ENCODE data around the gene MON1A. TPM values are rescaled to one million over a fixed set of nuclear protein-coding genes. Genes with fewer than 3 reads are reported as not detected.

The MON1A gene
- total RNA-seq, 1 donor from 2014 or later: 12.4 TPM

DNA sequence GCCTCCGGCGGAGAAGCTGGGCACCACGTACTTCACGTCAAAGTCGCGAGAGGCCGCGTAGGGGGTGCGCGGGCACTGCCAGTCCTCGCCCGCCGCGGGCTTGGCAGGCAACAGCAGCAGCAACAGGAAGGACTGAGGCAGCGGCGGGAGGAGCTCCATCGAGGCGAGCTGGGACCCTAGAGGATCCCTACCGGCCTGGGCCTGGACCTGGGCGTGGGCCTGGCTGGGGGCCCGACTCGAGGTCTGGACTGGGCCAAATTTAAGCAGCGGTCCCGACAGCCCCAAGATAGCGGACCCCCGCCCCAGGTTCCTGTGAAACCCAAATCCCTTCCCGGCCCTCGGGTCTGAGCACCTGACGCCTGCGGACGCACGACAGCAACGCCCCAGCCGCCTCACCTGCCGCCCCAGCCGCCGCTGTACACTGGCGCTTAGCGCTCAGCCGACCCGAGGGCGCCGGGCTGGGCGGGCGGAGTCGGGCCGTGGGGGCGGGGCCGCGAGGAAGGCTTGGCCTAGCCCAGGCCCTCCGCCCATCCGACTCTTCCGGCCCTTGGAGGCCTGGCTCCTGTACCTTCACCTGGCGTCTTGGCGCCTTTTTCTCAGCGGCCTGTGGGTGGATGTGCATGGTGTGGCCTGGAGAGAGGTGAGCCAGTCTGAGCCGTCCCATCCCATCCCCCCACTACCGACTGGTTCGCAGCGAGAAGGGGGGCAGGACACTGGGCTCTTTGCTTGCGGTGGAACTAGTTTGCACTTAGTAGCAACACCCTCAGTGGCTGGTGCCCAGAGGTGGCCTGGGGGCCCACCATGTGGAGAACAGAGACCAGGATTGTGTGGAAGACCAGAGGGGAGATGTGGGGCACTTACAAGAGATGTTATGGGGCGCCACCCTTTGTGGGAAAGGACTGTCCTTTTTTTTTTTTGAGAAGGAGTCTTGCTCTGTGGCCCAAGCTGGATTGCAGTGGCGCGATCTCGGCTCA lies 25.9 kb downstream of the MON1A start, which contains the start of gene MST1R:
Gene MST1R, minus strand, starts transcription at position 423 of the 974 bp plus-strand sequence. Its CDS starts 264 bp downstream, at position 159.
- no peaks in the 10 kb centered on the region for H4K20me1 ChIP-seq (ENCODE audit: insufficient read depth, low read length)
- peak within 1 kb of the TSS; percentile 27 for H3K9ac ChIP-seq (ENCODE audit: low read length)
- Mint-ChIP-seq H3K4me3 (ENCODE audit: unreplicated experiment) (no peak within 1 kb of the TSS), H3K4me1 (ENCODE audit: low read depth, unreplicated experiment) (peaks cover 6% of the 10 kb centered on the region), H3K27me3 (ENCODE audit: low read depth, unreplicated experiment) (peaks cover 7% of the 10 kb centered on the region), H3K27ac (ENCODE audit: unreplicated experiment) (peak within 1 kb of the TSS; percentile 34), H3K36me3 (ENCODE audit: low read depth, unreplicated experiment) (no peaks in the 10 kb centered on the region), H3K9me3 (ENCODE audit: unreplicated experiment) (no peaks in the 10 kb centered on the region)
- H3K79me2 ChIP-seq (ENCODE audit: insufficient read depth, low read length): no peaks in the 10 kb centered on the region
- H3K27me3 ChIP-seq (ENCODE audit: insufficient read depth, low read length): no peaks in the 10 kb centered on the region
- peak within 1 kb of the TSS; percentile 60 for H2AFZ ChIP-seq (ENCODE audit: low read depth, low read length)
- peak within 1 kb of the TSS; percentile 59 for H3K4me2 ChIP-seq (ENCODE audit: low read length)
- TF ChIP-seq, protein P1, sequence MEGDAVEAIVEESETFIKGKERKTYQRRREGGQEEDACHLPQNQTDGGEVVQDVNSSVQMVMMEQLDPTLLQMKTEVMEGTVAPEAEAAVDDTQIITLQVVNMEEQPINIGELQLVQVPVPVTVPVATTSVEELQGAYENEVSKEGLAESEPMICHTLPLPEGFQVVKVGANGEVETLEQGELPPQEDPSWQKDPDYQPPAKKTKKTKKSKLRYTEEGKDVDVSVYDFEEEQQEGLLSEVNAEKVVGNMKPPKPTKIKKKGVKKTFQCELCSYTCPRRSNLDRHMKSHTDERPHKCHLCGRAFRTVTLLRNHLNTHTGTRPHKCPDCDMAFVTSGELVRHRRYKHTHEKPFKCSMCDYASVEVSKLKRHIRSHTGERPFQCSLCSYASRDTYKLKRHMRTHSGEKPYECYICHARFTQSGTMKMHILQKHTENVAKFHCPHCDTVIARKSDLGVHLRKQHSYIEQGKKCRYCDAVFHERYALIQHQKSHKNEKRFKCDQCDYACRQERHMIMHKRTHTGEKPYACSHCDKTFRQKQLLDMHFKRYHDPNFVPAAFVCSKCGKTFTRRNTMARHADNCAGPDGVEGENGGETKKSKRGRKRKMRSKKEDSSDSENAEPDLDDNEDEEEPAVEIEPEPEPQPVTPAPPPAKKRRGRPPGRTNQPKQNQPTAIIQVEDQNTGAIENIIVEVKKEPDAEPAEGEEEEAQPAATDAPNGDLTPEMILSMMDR (IDR thresholded peaks at IDR 0.05; ENCODE audit: insufficient read depth, low read depth, low read length): no peak
- no peak for TF ChIP-seq EZH2 (IDR thresholded peaks at IDR 0.05; ENCODE audit: insufficient read depth, low read length)
- H3K27ac ChIP-seq (ENCODE audit: low read depth, low read length): no peak within 1 kb of the TSS
- H3K9me3 ChIP-seq (ENCODE audit: insufficient read depth, low read depth, low read length): no peaks in the 10 kb centered on the region
- no peak within 1 kb of the TSS for H3K4me3 ChIP-seq (ENCODE audit: insufficient read depth, low read depth, low read length)
- H3K36me3 ChIP-seq (ENCODE audit: insufficient read depth, low read length): no peaks in the 10 kb centered on the region
- FAIRE-seq (no peak), DNase-seq (ENCODE audit: low read depth) (no peak)
- peaks cover 15% of the 10 kb centered on the region for H3K4me1 ChIP-seq (ENCODE audit: insufficient read depth, low read length)

DNA sequence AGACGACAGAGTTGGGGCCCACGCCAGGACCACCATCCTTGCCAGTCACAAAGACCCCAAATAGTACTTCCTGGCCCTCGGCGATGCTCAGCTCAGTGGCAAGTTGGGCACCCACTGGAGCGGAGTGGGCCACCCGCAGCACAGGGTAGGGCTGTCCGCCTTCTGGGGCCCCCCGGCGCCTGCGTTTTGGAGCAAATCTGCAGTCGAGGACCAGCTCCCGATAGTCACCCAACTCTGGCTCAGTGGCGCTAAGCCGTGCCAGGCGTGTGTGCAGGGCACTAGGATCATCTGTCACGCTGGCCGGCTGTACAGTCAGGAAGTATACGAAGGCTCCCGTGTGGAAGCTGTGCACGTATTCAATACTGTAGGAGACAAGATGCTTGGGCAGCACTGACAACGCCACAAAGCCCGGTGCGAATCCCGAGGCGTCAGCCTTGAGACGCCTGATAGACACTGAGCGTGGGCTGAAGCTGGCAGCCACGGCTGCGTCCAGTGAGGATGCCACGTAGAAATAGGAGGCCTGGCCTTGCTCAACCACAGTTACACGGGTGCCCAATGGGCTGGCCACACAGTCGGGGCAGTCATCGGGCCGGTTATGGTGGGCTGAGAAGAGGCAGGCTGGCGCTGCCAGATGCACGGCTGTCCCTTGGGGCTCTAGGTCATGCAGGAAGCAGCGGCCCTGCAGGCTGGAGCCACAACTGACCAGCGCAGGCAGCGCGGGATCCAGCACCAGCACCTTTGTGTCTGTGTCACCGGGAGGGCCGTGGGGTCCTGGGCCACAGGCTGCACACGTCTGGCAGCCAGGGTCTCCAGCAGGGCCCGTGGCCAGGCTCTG lies 26.9 kb downstream of the MON1A start:
- no peaks in the 10 kb centered on the region for H3K36me3 ChIP-seq (ENCODE audit: insufficient read depth, low read length)
- no peak overlapping the region for H3K27ac ChIP-seq (ENCODE audit: low read depth, low read length)
- no peaks in the 10 kb centered on the region for H3K9me3 ChIP-seq (ENCODE audit: insufficient read depth, low read depth, low read length)
- no peak overlapping the region for H3K4me2 ChIP-seq (ENCODE audit: low read length)
- DNase-seq (ENCODE audit: low read depth) (no peak), FAIRE-seq (no peak)
- TF ChIP-seq, protein P1 (IDR thresholded peaks at IDR 0.05; ENCODE audit: insufficient read depth, low read depth, low read length): no peak
- no peak for TF ChIP-seq EZH2 (IDR thresholded peaks at IDR 0.05; ENCODE audit: insufficient read depth, low read length)
- no peaks in the 10 kb centered on the region for H3K79me2 ChIP-seq (ENCODE audit: insufficient read depth, low read length)
- H3K4me3 ChIP-seq (ENCODE audit: insufficient read depth, low read depth, low read length): no peak overlapping the region
- no peaks in the 10 kb centered on the region for H4K20me1 ChIP-seq (ENCODE audit: insufficient read depth, low read length)
- Mint-ChIP-seq H3K27me3 (ENCODE audit: low read depth, unreplicated experiment) (peaks cover 11% of the 10 kb centered on the region), H3K36me3 (ENCODE audit: low read depth, unreplicated experiment) (peaks cover 3% of the 10 kb centered on the region), H3K9me3 (ENCODE audit: unreplicated experiment) (peaks cover 3% of the 10 kb centered on the region), H3K4me3 (ENCODE audit: unreplicated experiment) (no peak overlapping the region), H3K27ac (ENCODE audit: unreplicated experiment) (no peak overlapping the region), H3K4me1 (ENCODE audit: low read depth, unreplicated experiment) (peaks cover 6% of the 10 kb centered on the region)
- no peak overlapping the region for H3K9ac ChIP-seq (ENCODE audit: low read length)
- no peaks in the 10 kb centered on the region for H3K27me3 ChIP-seq (ENCODE audit: insufficient read depth, low read length)
- H3K4me1 ChIP-seq (ENCODE audit: insufficient read depth, low read length): peaks cover 15% of the 10 kb centered on the region
- H2AFZ ChIP-seq (ENCODE audit: low read depth, low read length): no peak overlapping the region
